ENCODE measurements around the gene PDCD2L.
"Not testable (repeated sequence)": the region's sequence is repeated elsewhere in the genome, so short reads cannot be mapped to it uniquely, and the experiment has no call there.

Gene PDCD2L, protein sequence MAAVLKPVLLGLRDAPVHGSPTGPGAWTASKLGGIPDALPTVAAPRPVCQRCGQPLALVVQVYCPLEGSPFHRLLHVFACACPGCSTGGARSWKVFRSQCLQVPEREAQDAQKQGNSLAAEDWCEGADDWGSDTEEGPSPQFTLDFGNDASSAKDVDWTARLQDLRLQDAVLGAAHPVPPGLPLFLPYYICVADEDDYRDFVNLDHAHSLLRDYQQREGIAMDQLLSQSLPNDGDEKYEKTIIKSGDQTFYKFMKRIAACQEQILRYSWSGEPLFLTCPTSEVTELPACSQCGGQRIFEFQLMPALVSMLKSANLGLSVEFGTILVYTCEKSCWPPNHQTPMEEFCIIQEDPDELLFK

DNA sequence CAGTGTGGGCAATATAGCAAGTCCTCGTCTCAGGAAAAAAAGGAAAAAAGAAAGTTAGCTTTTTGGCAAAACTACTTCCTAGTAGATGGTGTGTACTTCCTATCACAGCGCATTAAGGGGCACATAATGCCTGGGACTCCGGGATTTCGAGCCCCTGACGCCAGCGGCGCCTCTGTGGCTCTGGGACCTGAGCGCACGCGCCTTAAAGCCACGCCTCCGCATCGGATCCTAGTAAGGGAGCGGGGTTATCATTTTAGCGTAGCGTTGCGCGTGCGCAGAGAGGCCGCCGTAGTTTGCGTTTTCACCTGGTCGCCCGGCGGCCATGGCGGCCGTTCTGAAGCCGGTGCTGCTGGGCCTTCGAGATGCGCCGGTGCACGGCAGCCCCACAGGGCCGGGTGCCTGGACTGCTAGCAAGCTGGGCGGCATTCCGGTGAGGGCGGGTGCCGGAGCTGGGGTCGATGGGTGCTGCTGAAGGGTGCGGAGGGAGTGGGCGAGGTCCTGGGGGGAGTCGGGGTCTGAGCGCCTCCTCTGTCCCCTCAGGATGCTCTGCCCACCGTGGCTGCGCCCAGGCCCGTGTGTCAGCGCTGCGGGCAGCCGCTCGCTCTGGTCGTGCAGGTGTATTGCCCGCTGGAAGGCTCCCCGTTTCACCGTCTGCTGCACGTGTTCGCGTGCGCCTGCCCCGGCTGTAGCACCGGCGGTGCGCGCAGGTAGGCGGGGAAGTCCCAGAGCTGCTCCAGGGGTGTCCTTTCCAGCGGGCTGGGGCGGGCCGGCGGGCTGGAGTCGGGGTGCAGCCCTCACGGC, at the start of gene PDCD2L:
PDCD2L (plus strand) TSS at position 291 of the 801 bp plus-strand sequence; CDS start at position 323, 32 bp downstream.
- peak; percentile 88 for DNase-seq

- no peak for DNase-seq
These were observed 49.0 kb upstream of the PDCD2L start for GRCh38 chr19:34355201-34355600.

GRCh38 chr19:34356875-34357274, 47.3 kb upstream of the PDCD2L start:
- no peak for DNase-seq

DNA sequence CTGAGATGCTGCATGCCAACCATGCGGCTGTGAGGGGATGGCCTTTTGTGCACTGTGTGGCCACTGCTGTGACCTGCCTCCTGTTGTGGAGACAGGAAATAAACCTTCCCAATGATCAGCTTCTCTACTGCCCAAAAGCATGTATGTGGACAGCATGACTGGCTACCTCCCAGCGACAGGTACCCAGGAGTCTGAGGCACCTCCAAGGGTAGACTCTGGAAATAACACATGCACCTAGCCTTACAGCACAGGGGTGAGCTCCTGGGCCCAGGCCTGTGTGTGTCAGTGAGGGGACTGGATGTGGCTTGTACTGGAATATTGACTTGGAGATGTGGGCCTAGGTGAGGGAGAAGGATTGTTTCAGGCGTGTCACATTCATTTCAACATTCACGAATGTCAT, 46.8 kb upstream of the PDCD2L start:
- no peak for DNase-seq

GRCh38 chr19:34359140-34359953, 44.9 kb upstream of the PDCD2L start:
- DNase-seq = peak; percentile 98

GRCh38 chr19:34359954-34360315, 44.3 kb upstream of the PDCD2L start:
- no peak for DNase-seq

GRCh38 chr19:34360354-34360909, 43.8 kb upstream of the PDCD2L start:
- DNase-seq = no peak

GRCh38 chr19:34362679-34363069, 41.5 kb upstream of the PDCD2L start:
- no peak for DNase-seq

DNA sequence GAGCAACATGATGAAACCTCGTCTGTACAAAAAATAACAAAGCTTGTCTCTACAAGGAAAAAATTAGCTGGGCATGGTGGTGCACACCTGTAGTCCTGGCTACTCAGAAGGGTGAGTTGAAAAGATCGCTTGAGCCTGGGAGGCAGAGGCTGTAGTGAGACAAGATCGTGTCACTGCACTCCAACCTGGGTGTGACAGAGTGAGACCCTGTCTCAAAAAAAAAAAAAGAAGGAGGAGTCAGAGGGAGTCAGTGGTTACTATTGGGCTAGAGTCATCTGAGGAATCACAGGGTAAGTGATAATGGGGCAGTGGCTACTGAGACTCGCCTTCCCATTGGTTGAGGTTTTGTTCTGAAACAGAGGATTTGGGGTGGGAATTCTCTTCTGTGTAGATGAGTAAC, 41.1 kb upstream of the PDCD2L start:
- no peak for DNase-seq

DNA sequence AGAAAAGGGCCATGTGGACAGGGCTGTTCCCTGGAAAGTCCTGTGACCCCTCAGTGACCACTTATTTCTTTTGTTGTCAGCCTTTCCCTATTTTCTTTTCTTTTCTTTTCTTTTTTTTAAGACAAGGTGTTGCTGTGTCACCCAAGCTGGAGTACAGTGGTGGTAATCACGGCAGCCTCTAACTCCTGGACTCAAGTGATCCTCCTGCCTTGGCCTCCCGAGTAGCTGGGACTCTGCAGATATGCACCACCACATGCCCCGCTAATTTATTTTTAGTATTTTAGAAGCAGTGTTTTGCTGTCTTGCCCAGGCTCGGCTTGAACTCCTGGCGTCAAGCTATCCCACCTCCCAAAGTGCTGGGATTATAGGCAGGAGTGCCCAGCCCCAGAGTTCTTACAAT, 40.3 kb upstream of the PDCD2L start:
- DNase-seq = no peak

GRCh38 chr19:34364462-34364829, 39.8 kb upstream of the PDCD2L start:
- no peak for DNase-seq

- DNase-seq = peak; percentile 52
These were observed 39.3 kb upstream of the PDCD2L start, which contains the start of gene GPI for GRCh38 chr19:34364830-34365462. TSS of gene GPI (plus strand) at chr19:34365196. CDS start at chr19:34365267, 71 bp downstream.

- DNase-seq = no peak
These were observed 38.5 kb upstream of the PDCD2L start for GRCh38 chr19:34365463-34366401.

GRCh38 chr19:34366738-34367623, 37.2 kb upstream of the PDCD2L start:
- no peak for DNase-seq

DNA sequence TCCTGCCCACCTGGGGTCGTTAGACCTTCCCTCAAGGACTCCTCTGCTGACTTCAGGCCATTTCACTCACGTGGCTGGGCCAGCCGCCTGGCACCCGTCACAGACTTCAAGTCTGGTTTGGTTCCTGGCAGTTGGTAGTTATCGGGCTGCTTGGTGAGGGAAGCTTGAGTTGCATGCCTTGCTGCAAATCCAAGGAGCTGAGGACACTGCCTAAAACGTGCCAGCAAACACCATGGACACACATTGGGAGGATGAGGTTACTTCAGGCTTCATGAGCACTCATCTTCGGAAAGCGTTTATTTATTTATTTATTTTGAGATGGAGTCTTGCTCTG, 36.6 kb upstream of the PDCD2L start:
- DNase-seq = no peak

- DNase-seq = no peak
These were observed 35.9 kb upstream of the PDCD2L start for GRCh38 chr19:34368338-34368737.

- DNase-seq = not testable (repeated sequence)
These were observed 35.0 kb upstream of the PDCD2L start for GRCh38 chr19:34369166-34369565.

- no peak for DNase-seq
These were observed 34.1 kb upstream of the PDCD2L start for GRCh38 chr19:34370117-34370516.

DNA sequence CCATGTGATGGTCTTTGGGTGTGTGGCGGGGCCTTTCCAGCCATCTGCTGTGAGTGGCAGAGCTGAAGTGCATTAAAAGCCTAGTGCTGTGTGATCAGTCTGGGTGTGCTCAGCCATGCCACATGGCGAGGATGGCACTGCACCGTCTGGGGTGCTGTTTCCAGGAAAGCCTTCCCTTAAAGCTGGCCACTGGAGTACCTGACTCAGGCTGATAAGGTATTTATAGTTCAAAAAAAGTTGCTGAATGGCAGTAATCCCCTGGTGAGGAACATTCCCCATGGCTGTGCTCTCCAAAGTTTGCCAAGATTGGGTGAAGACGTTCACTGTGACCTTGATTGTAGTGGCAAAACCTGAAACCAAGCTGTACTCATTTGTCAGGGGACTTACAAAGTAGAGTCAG, 33.2 kb upstream of the PDCD2L start:
- no peak for DNase-seq

GRCh38 chr19:34373601-34374288, 30.5 kb upstream of the PDCD2L start:
- no peak for DNase-seq

All from CD4-positive, alpha-beta T cell treated with Interferon gamma for 1 hour (primary cell).